Memory B cell (primary cell): ENCODE results near the gene SLC52A3.
A peak's percentile ranks its signal among the peaks of the same experiment; 100 is the strongest.

Experiments used
- ATAC-seq: fragments of 150-1000 bp; cut with Tn5 transposase; 2 replicates; pipeline ENCODE4 v1.10.0; 2021; ENCODE audit warnings: low read depth, mild to moderate bottlenecking, moderate library complexity
- DNase-seq, 2 donors: peaks; one replicate each; pipeline ENCODE4 v3.0.0; 2022; ENCODE audit warnings: low spot score in 2 of 2
- H3K27ac Mint-ChIP-seq: one replicate; pipeline ENCODE4 v1.8.0; 2022; ENCODE audit warnings: mild to moderate bottlenecking, moderate library complexity, mixed read lengths
- H3K27me3 Mint-ChIP-seq: one replicate; pipeline ENCODE4 v1.8.0; 2022; ENCODE audit warnings: mixed read lengths
- H3K36me3 Mint-ChIP-seq: one replicate; pipeline ENCODE4 v1.8.0; 2022; ENCODE audit warnings: mild to moderate bottlenecking, mixed read lengths
- H3K4me1 Mint-ChIP-seq: one replicate; pipeline ENCODE4 v1.8.0; 2022; ENCODE audit warnings: mixed read lengths
- H3K4me3 Mint-ChIP-seq: one replicate; pipeline ENCODE4 v1.8.0; 2022; ENCODE audit warnings: mild to moderate bottlenecking, moderate library complexity, mixed read lengths
- H3K9me3 Mint-ChIP-seq: one replicate; pipeline ENCODE4 v1.8.0; 2022; ENCODE audit warnings: mixed read lengths

Gene SLC52A3

GRCh38 chr20:779771-780170 is 11.5 kb upstream of the SLC52A3 start:
- no peak overlapping the region for H3K4me3 Mint-ChIP-seq
- peaks cover 3% of the 10 kb centered on the region for H3K27me3 Mint-ChIP-seq
- no peak for DNase-seq
- H3K9me3 Mint-ChIP-seq = peaks cover 10% of the 10 kb centered on the region
- no peak for ATAC-seq
- H3K4me1 Mint-ChIP-seq = no peaks in the 10 kb centered on the region
- H3K27ac Mint-ChIP-seq = no peak overlapping the region
- peaks cover 2% of the 10 kb centered on the region for H3K36me3 Mint-ChIP-seq

- no peaks in the 10 kb centered on the region for H3K9me3 Mint-ChIP-seq
- ATAC-seq (no peak), DNase-seq (no peak)
- H3K27ac Mint-ChIP-seq = no peak overlapping the region
- H3K27me3 Mint-ChIP-seq = peaks cover 14% of the 10 kb centered on the region
- H3K4me3 Mint-ChIP-seq = no peak overlapping the region
- no peaks in the 10 kb centered on the region for H3K4me1 Mint-ChIP-seq
- H3K36me3 Mint-ChIP-seq = no peaks in the 10 kb centered on the region
Observed at GRCh38 chr20:776165-776564, 7.9 kb upstream of the SLC52A3 start.

- Mint-ChIP-seq H3K9me3 (no peaks in the 10 kb centered on the region), H3K4me3 (no peak overlapping the region), H3K36me3 (no peaks in the 10 kb centered on the region), H3K27ac (no peak overlapping the region), H3K27me3 (peaks cover 14% of the 10 kb centered on the region), H3K4me1 (no peaks in the 10 kb centered on the region)
- ATAC-seq (no peak), DNase-seq (no peak)
Observed at GRCh38 chr20:775679-776135, 7.4 kb upstream of the SLC52A3 start.

- no peaks in the 10 kb centered on the region for H3K36me3 Mint-ChIP-seq
- peaks cover 14% of the 10 kb centered on the region for H3K27me3 Mint-ChIP-seq
- no peak overlapping the region for H3K27ac Mint-ChIP-seq
- no peak overlapping the region for H3K4me3 Mint-ChIP-seq
- ATAC-seq = no peak
- no peaks in the 10 kb centered on the region for H3K9me3 Mint-ChIP-seq
- no peaks in the 10 kb centered on the region for H3K4me1 Mint-ChIP-seq
- DNase-seq = no peak
Observed at GRCh38 chr20:774660-775057, 6.4 kb upstream of the SLC52A3 start.

GRCh38 chr20:774016-774659 is 5.8 kb upstream of the SLC52A3 start:
- H3K27me3 Mint-ChIP-seq = peaks cover 14% of the 10 kb centered on the region
- H3K27ac Mint-ChIP-seq = no peak overlapping the region
- DNase-seq = no peak
- H3K36me3 Mint-ChIP-seq = no peaks in the 10 kb centered on the region
- H3K4me3 Mint-ChIP-seq = no peak overlapping the region
- H3K9me3 Mint-ChIP-seq = no peaks in the 10 kb centered on the region
- no peak for ATAC-seq
- H3K4me1 Mint-ChIP-seq = no peaks in the 10 kb centered on the region

GRCh38 chr20:772806-773205 is 4.5 kb upstream of the SLC52A3 start:
- ATAC-seq (no peak), DNase-seq (no peak)
- peaks cover 15% of the 10 kb centered on the region for H3K27me3 Mint-ChIP-seq
- H3K9me3 Mint-ChIP-seq = no peaks in the 10 kb centered on the region
- H3K27ac Mint-ChIP-seq = no peak overlapping the region
- H3K4me3 Mint-ChIP-seq = no peak overlapping the region
- H3K4me1 Mint-ChIP-seq = no peaks in the 10 kb centered on the region
- H3K36me3 Mint-ChIP-seq = no peaks in the 10 kb centered on the region

GRCh38 chr20:771741-772464 is 3.6 kb upstream of the SLC52A3 start:
- DNase-seq = no peak
- H3K9me3 Mint-ChIP-seq = no peaks in the 10 kb centered on the region
- H3K36me3 Mint-ChIP-seq = no peaks in the 10 kb centered on the region
- no peak for ATAC-seq
- H3K27ac Mint-ChIP-seq = no peak overlapping the region
- H3K27me3 Mint-ChIP-seq = peaks cover 18% of the 10 kb centered on the region
- H3K4me1 Mint-ChIP-seq = no peaks in the 10 kb centered on the region
- no peak overlapping the region for H3K4me3 Mint-ChIP-seq

GRCh38 chr20:770691-771090 is 2.4 kb upstream of the SLC52A3 start:
- H3K4me1 Mint-ChIP-seq = no peaks in the 10 kb centered on the region
- peaks cover 17% of the 10 kb centered on the region for H3K27me3 Mint-ChIP-seq
- ATAC-seq = no peak
- no peak for DNase-seq
- H3K4me3 Mint-ChIP-seq = no peak overlapping the region
- peaks cover 2% of the 10 kb centered on the region for H3K9me3 Mint-ChIP-seq
- no peak overlapping the region for H3K27ac Mint-ChIP-seq
- H3K36me3 Mint-ChIP-seq = no peaks in the 10 kb centered on the region

GRCh38 chr20:766906-767305 is 1.4 kb downstream of the SLC52A3 start:
- ATAC-seq = no peak
- H3K4me1 Mint-ChIP-seq = no peaks in the 10 kb centered on the region
- no peak overlapping the region for H3K4me3 Mint-ChIP-seq
- DNase-seq = no peak
- H3K36me3 Mint-ChIP-seq = no peaks in the 10 kb centered on the region
- peaks cover 2% of the 10 kb centered on the region for H3K9me3 Mint-ChIP-seq
- H3K27me3 Mint-ChIP-seq = peaks cover 11% of the 10 kb centered on the region
- no peak overlapping the region for H3K27ac Mint-ChIP-seq

- Mint-ChIP-seq H3K4me3 (no peak overlapping the region), H3K27me3 (peaks cover 9% of the 10 kb centered on the region), H3K9me3 (peaks cover 2% of the 10 kb centered on the region), H3K36me3 (no peaks in the 10 kb centered on the region), H3K4me1 (no peaks in the 10 kb centered on the region), H3K27ac (no peak overlapping the region)
- no peak for ATAC-seq
- DNase-seq = no peak
Observed at GRCh38 chr20:764255-764654, 4.0 kb downstream of the SLC52A3 start.

- no peak for DNase-seq
Observed at GRCh38 chr20:761418-762381, 6.6 kb downstream of the SLC52A3 start.

GRCh38 chr20:760751-761417 is 7.4 kb downstream of the SLC52A3 start:
- ATAC-seq = no peak
- no peak overlapping the region for H3K4me3 Mint-ChIP-seq
- H3K9me3 Mint-ChIP-seq = no peaks in the 10 kb centered on the region
- H3K27ac Mint-ChIP-seq = no peak overlapping the region
- DNase-seq = peak in 1 of 2 donors; percentile 34
- H3K4me1 Mint-ChIP-seq = no peaks in the 10 kb centered on the region
- no peaks in the 10 kb centered on the region for H3K36me3 Mint-ChIP-seq
- peaks cover 12% of the 10 kb centered on the region for H3K27me3 Mint-ChIP-seq

More at GRCh38 chr20:761418-762381, 6.6 kb downstream of the SLC52A3 start:
- no peaks in the 10 kb centered on the region for H3K36me3 Mint-ChIP-seq
- H3K4me3 Mint-ChIP-seq = no peak overlapping the region
- no peak for ATAC-seq
- H3K4me1 Mint-ChIP-seq = no peaks in the 10 kb centered on the region
- peaks cover 2% of the 10 kb centered on the region for H3K9me3 Mint-ChIP-seq
- H3K27me3 Mint-ChIP-seq = peaks cover 8% of the 10 kb centered on the region
- H3K27ac Mint-ChIP-seq = no peak overlapping the region

GRCh38 chr20:757506-757905 is 10.8 kb downstream of the SLC52A3 start:
- no peak for DNase-seq

More at GRCh38 chr20:757506-757905, 10.8 kb downstream of the SLC52A3 start:
- Mint-ChIP-seq H3K9me3 (no peaks in the 10 kb centered on the region), H3K4me3 (no peak overlapping the region), H3K27ac (no peak overlapping the region), H3K27me3 (peaks cover 11% of the 10 kb centered on the region), H3K4me1 (no peaks in the 10 kb centered on the region), H3K36me3 (no peaks in the 10 kb centered on the region)
- no peak for ATAC-seq
